Measurements from ENCODE around the gene GCDH.

- TF ChIP-seq CTCF (IDR thresholded peaks at IDR 0.05) (no peak), POLR2A (IDR thresholded peaks at IDR 0.05) (no peak)
Observed at GRCh38 chr19:12886969-12887747, 3.8 kb upstream of the GCDH start, which contains the start of gene KLF1.
